Liver (tissue), 3 donors: ENCODE data around the gene MAPK8IP2.

Source experiments
- CTCF ChIP-seq: fragments of 150-350 bp; IDR thresholded peaks from 2 replicates; pipeline ENCODE4 v1.5.1; 2017; ENCODE audit warnings: improper control_type of control experiment, low read depth, low read length; ENCODE audit not compliant: missing input control
- JUND ChIP-seq, 2 donors: IDR thresholded peaks; 2 replicates each; pipeline ENCODE4 v1.6.1; 2016; ENCODE audit warnings: antibody characterized with exemption in 2 of 2
- MAX ChIP-seq: IDR thresholded peaks from 2 replicates; pipeline ENCODE4 v1.6.1; 2016; ENCODE audit warnings: antibody characterized with exemption
- RXRA ChIP-seq, 2 donors: IDR thresholded peaks; 2 replicates each; pipeline ENCODE4 v1.6.1; 2017 to 2018; ENCODE audit warnings: antibody characterized with exemption in 2 of 2, mild to moderate bottlenecking in 1 of 2
- donor health status: healthy.
- donor health status: healthy.

- TF ChIP-seq MAX = no peak
- no peak for TF ChIP-seq CTCF
- TF ChIP-seq RXRA (IDR thresholded peaks at IDR 0.05) = peak in 1 of 2 donors; percentile 30
- TF ChIP-seq JUND (IDR thresholded peaks at IDR 0.05) = no peak
Observed at GRCh38 chr22:50582493-50583293, 17.9 kb upstream of the MAPK8IP2 start, which contains the start of gene CHKB.
